HepG2 (cell line): Measurements from ENCODE around the gene HINFP. TPM values are rescaled to one million over a fixed set of nuclear protein-coding genes. Genes with fewer than 3 reads are reported as not detected.

Experiments
- DPF2 ChIP-seq: sonication (generic); formaldehyde crosslinking; IDR thresholded peaks from 2 replicates; pipeline ENCODE4 v1.4.0; 2020; ENCODE audit warnings: mild to moderate bottlenecking, low read depth, missing genetic modification reagents, borderline replicate concordance
- GATAD2A ChIP-seq: IDR thresholded peaks from 2 replicates; pipeline ENCODE4 v1.6.1; 2016
- KAT8 ChIP-seq: IDR thresholded peaks from 2 replicates; pipeline ENCODE4 v1.6.1; 2016; ENCODE audit warnings: missing genetic modification reagents, missing compliant biosample characterization
- KLF11 ChIP-seq: IDR thresholded peaks from 2 replicates; pipeline ENCODE4 v1.6.1; 2016; ENCODE audit warnings: missing compliant biosample characterization
- MBD4 ChIP-seq: IDR thresholded peaks from 2 replicates; pipeline ENCODE4 v1.6.1; 2012; ENCODE audit warnings: low read length, inconsistent platforms, borderline replicate concordance
- SATB2 ChIP-seq: sonication (generic); formaldehyde crosslinking; IDR thresholded peaks from 2 replicates; pipeline ENCODE4 v1.5.0; 2020; ENCODE audit warnings: missing genetic modification reagents
- SSRP1 ChIP-seq: IDR thresholded peaks from 2 replicates; pipeline ENCODE4 v1.6.1; 2016; ENCODE audit warnings: control low read depth
- TFE3 ChIP-seq: IDR thresholded peaks from 2 replicates; pipeline ENCODE4 v1.6.1; 2016
- ZBTB20 ChIP-seq: sonication (generic); formaldehyde crosslinking; IDR thresholded peaks from 2 replicates; pipeline ENCODE4 v1.8.1; 2023; ENCODE audit warnings: missing genetic modification reagents, low read depth, mild to moderate bottlenecking, borderline replicate concordance
- ZBTB7B ChIP-seq: sonication (generic); formaldehyde crosslinking; IDR thresholded peaks from 2 replicates; pipeline ENCODE4 v1.4.0; 2020; ENCODE audit warnings: missing genetic modification reagents
- ZFP36 ChIP-seq: fragments of 150-350 bp; IDR thresholded peaks from 2 replicates; pipeline ENCODE4 v1.6.1; 2018; ENCODE audit warnings: borderline replicate concordance, low read length, low read depth; ENCODE audit not compliant: partially characterized antibody
- ZNF142 ChIP-seq: sonication (generic); formaldehyde crosslinking; IDR thresholded peaks from 2 replicates; pipeline ENCODE4 v1.4.0; 2020; ENCODE audit warnings: missing genetic modification reagents
- ZNF17 ChIP-seq: sonication (generic); formaldehyde crosslinking; IDR thresholded peaks from 2 replicates; pipeline ENCODE4 v1.5.0; 2020; ENCODE audit warnings: mild to moderate bottlenecking, missing genetic modification reagents
- ZNF251 ChIP-seq: sonication (generic); formaldehyde crosslinking; IDR thresholded peaks from 2 replicates; pipeline ENCODE4 v1.9.0; 2021; ENCODE audit warnings: mild to moderate bottlenecking, missing genetic modification reagents
- ZNF326 ChIP-seq: sonication (generic); formaldehyde crosslinking; IDR thresholded peaks from 2 replicates; pipeline ENCODE4 v1.4.0; 2020; ENCODE audit warnings: missing genetic modification reagents, borderline replicate concordance
- ZNF337 ChIP-seq: sonication (generic); formaldehyde crosslinking; IDR thresholded peaks from 2 replicates; pipeline ENCODE4 v1.5.1; 2020; ENCODE audit warnings: missing genetic modification reagents, low read depth, mild to moderate bottlenecking, borderline replicate concordance
- ZNF572 ChIP-seq: sonication (generic); formaldehyde crosslinking; IDR thresholded peaks from 2 replicates; pipeline ENCODE4 v1.5.1; 2020; ENCODE audit warnings: mild to moderate bottlenecking, missing genetic modification reagents
- ZNF724P ChIP-seq: sonication (generic); formaldehyde crosslinking; IDR thresholded peaks from 2 replicates; pipeline ENCODE4 v1.8.0; 2022; ENCODE audit warnings: missing genetic modification reagents, borderline replicate concordance
- ZNF781 ChIP-seq: sonication (generic); formaldehyde crosslinking; IDR thresholded peaks from 2 replicates; pipeline ENCODE4 v1.5.1; 2020; ENCODE audit warnings: borderline replicate concordance, mild to moderate bottlenecking, missing genetic modification reagents; ENCODE audit errors: not compliant biosample characterization
- ZNF788 ChIP-seq: sonication (generic); formaldehyde crosslinking; IDR thresholded peaks from 2 replicates; pipeline ENCODE4 v1.5.0; 2020; ENCODE audit warnings: mild to moderate bottlenecking, missing genetic modification reagents, borderline replicate concordance
- ZSCAN12 ChIP-seq: sonication (generic); formaldehyde crosslinking; IDR thresholded peaks from 2 replicates; pipeline ENCODE4 v1.9.0; 2021; ENCODE audit warnings: mild to moderate bottlenecking, missing genetic modification reagents
- ZSCAN21 ChIP-seq: sonication (generic); formaldehyde crosslinking; IDR thresholded peaks from 2 replicates; pipeline ENCODE4 v1.8.0; 2022; ENCODE audit warnings: mild to moderate bottlenecking, missing genetic modification reagents, moderate library complexity, borderline replicate concordance
- polyA plus RNA-seq, 8 experiments: library from polyadenylated mRNA; depleted of rRNA in 3 of 8; stranded (reverse) in 7 of 8; unstranded in 1 of 8; fragments of >200 nt; fragmentation: Illumina TruSeq in 4 of 8; extraction: Trizol in 4 of 8; gene quantifications; 2 replicates each; pipeline versions ENCODE4 v1.2.1 to v1.2.3, GENCODE V29; 2011 to 2016; ENCODE audit warnings: low read depth in 4 of 8, missing spikeins in 1 of 8, mixed read lengths in 1 of 8; ENCODE audit not compliant: insufficient read depth in 1 of 8
- total RNA-seq, 5 experiments: library from RNA; depleted of rRNA; stranded (reverse); fragments of >200 nt; fragmentation: Illumina TruSeq; extraction: Trizol; gene quantifications; 2 replicates each; pipeline ENCODE4 v1.2.3, GENCODE V29; 2016; ENCODE audit warnings: low read depth in 1 of 5

HINFP gene
- total and polyA plus RNA-seq, 2 of the 13 experiments (the other 11 are each of a cell fraction or from before 2014, with no cell fraction given), result 15.1 to 21.4 TPM

- TF ChIP-seq ZNF781 (CRISPR knock-in tag) (no peak), ZNF326 (CRISPR knock-in tag) (no peak), ZNF17 (no peak), TFE3 (CRISPR knock-in tag) (no peak), ZBTB7B (CRISPR knock-in tag) (peak; percentile 55), SATB2 (no peak), SSRP1 (CRISPR knock-in tag) (peak; percentile 53; the same call in 1 of the 2 replicates), GATAD2A (no peak), ZNF572 (CRISPR knock-in tag) (no peak), MBD4 (no peak), ZNF724P (CRISPR knock-in tag) (no peak), ZSCAN12 (CRISPR knock-in tag) (no peak), ZNF142 (CRISPR knock-in tag) (no peak), ZBTB20 (no peak), ZSCAN21 (CRISPR knock-in tag) (no peak), ZFP36 (no peak), ZNF337 (no peak), KAT8 (CRISPR knock-in tag) (no peak), ZNF251 (CRISPR knock-in tag) (no peak), KLF11 (CRISPR knock-in tag) (no peak), ZNF788 (CRISPR knock-in tag) (no peak; the same call in 1 of the 2 replicates), DPF2 (CRISPR knock-in tag) (no peak)
These were observed 14.5 kb upstream of the HINFP start, which contains the start of gene C2CD2L (continued) for GRCh38 chr11:119106564-119107537.
